Large intestine (tissue), 12 donors: ENCODE data around the gene SEMA6D. TPM values are rescaled to one million over a fixed set of nuclear protein-coding genes. Genes with fewer than 3 reads are reported as not detected.

Experiments
- DNase-seq, 2 donors: peaks; one replicate each; pipeline versions ENCODE4 v3.0.0 to v3.0.0-alpha.2; 2013
- H3K27ac ChIP-seq: one replicate; pipeline ENCODE4 v1.5.1; 2013; ENCODE audit warnings: low read length
- H3K27me3 ChIP-seq: 2 replicates; pipeline ENCODE4 v1.6.1; 2013; ENCODE audit warnings: low read length; ENCODE audit not compliant: control insufficient read depth, insufficient read depth
- H3K36me3 ChIP-seq: 2 replicates; pipeline ENCODE4 v1.6.1; 2013; ENCODE audit warnings: low read length; ENCODE audit not compliant: control insufficient read depth, insufficient read depth
- H3K4me1 ChIP-seq: one replicate; pipeline ENCODE4 v1.6.1; 2013; ENCODE audit warnings: low read length; ENCODE audit not compliant: control insufficient read depth, insufficient read depth
- H3K4me3 ChIP-seq: one replicate; pipeline ENCODE4 v1.5.1; 2013; ENCODE audit warnings: low read length
- H3K9me3 ChIP-seq: one replicate; pipeline ENCODE4 v1.6.1; 2013; ENCODE audit warnings: mild to moderate bottlenecking, low read depth, low read length, moderate library complexity; ENCODE audit not compliant: control insufficient read depth
- WGBS: methylation state at CpG from one replicate; pipeline ENCODE4 v1.1.5; 2013; ENCODE audit warnings: low lambda C conversion rate; ENCODE audit not compliant: insufficient coverage; 5-methylcytosine and 5-hydroxymethylcytosine counted together
- long read RNA-seq, 11 donors: transcript quantifications; one replicate each; lab custom pipeline, GENCODE V29; 2026
- polyA plus RNA-seq: library from polyadenylated mRNA; unstranded; fragments of 120-200 nt; gene quantifications from one replicate; pipeline ENCODE4 v1.2.1, GENCODE V29; 2013

The SEMA6D gene
- polyA plus RNA-seq = 63.7 TPM
- long read RNA-seq, donor 1, partial matches to known transcripts = 6 of 6 reads
- long read RNA-seq, donor 1, other reads (novel, unspliced or antisense) = 0 of 6 reads
- long read RNA-seq, donor 2, full-length matches to known transcripts = 3 of 3 reads
- long read RNA-seq, donor 2, partial matches to known transcripts = 0 of 3 reads
- long read RNA-seq, donor 2, other reads (novel, unspliced or antisense) = 0 of 3 reads
- long read RNA-seq, donor 3 = 0 reads
- long read RNA-seq, donor 4 = 0 reads
- long read RNA-seq, donor 5, full-length matches to known transcripts = 2 of 2 reads
- long read RNA-seq, donor 5, partial matches to known transcripts = 0 of 2 reads
- long read RNA-seq, donor 5, other reads (novel, unspliced or antisense) = 0 of 2 reads
- long read RNA-seq, donor 6, full-length matches to known transcripts = 4 of 9 reads
- long read RNA-seq, donor 6, partial matches to known transcripts = 5 of 9 reads
- long read RNA-seq, donor 6, other reads (novel, unspliced or antisense) = 0 of 9 reads
- long read RNA-seq, donor 7, partial matches to known transcripts = 0 of 1 reads
- long read RNA-seq, donor 7, other reads (novel, unspliced or antisense) = 0 of 1 reads
- long read RNA-seq, donor 8, partial matches to known transcripts = 0 of 1 reads
- long read RNA-seq, donor 8, other reads (novel, unspliced or antisense) = 0 of 1 reads
- long read RNA-seq, donor 9, partial matches to known transcripts = 0 of 1 reads
- long read RNA-seq, donor 9, other reads (novel, unspliced or antisense) = 0 of 1 reads
- long read RNA-seq, donor 10, partial matches to known transcripts = 0 of 2 reads
- long read RNA-seq, donor 10, other reads (novel, unspliced or antisense) = 0 of 2 reads
- long read RNA-seq, donor 11 = 0 reads

- DNase-seq = peak; percentile 64 to 89
- peaks cover 5% of the 10 kb centered on the region for H3K36me3 ChIP-seq
- H3K4me3 ChIP-seq = peak within 1 kb of the TSS; percentile 86
- no peaks in the 10 kb centered on the region for H3K27me3 ChIP-seq
- no peaks in the 10 kb centered on the region for H3K9me3 ChIP-seq
- peak within 1 kb of the TSS; percentile 89 for H3K27ac ChIP-seq
- peaks cover 7% of the 10 kb centered on the region for H3K4me1 ChIP-seq
- WGBS = no CpG with 5 or more reads among the region's 40 CpGs
These were observed at the start of gene SEMA6D for GRCh38 chr15:47717036-47717612. Gene SEMA6D, plus strand, starts transcription at chr15:47717505. Its CDS starts 42,294 bp downstream, at chr15:47759799.

GRCh38 chr15:47669221-47669620, 48.1 kb upstream of the SEMA6D start:
- Histone ChIP-seq H3K27me3 (no peaks in the 10 kb centered on the region), H3K36me3 (no peaks in the 10 kb centered on the region), H3K27ac (no peak overlapping the region), H3K4me1 (no peaks in the 10 kb centered on the region), H3K9me3 (no peaks in the 10 kb centered on the region), H3K4me3 (no peak overlapping the region)
- no CpG with 5 or more reads among the region's 2 CpGs for whole genome bisulfite sequencing
- no peak for DNase-seq

GRCh38 chr15:47670365-47670764, 46.9 kb upstream of the SEMA6D start:
- WGBS = no CpG with 5 or more reads among the region's 1 CpG
- H3K36me3 ChIP-seq = no peaks in the 10 kb centered on the region
- no peaks in the 10 kb centered on the region for H3K27me3 ChIP-seq
- no peak overlapping the region for H3K27ac ChIP-seq
- no peak overlapping the region for H3K4me3 ChIP-seq
- DNase-seq = no peak
- no peaks in the 10 kb centered on the region for H3K4me1 ChIP-seq
- H3K9me3 ChIP-seq = no peaks in the 10 kb centered on the region

GRCh38 chr15:47673232-47673761, 44.0 kb upstream of the SEMA6D start:
- Histone ChIP-seq H3K27me3 (no peaks in the 10 kb centered on the region), H3K4me1 (no peaks in the 10 kb centered on the region), H3K36me3 (no peaks in the 10 kb centered on the region), H3K27ac (no peak overlapping the region), H3K4me3 (no peak overlapping the region), H3K9me3 (no peaks in the 10 kb centered on the region)
- no CpG with 5 or more reads among the region's 5 CpGs for WGBS
- DNase-seq = no peak

- no CpG with 5 or more reads among the region's 8 CpGs for WGBS
- H3K4me1 ChIP-seq = no peaks in the 10 kb centered on the region
- no peak for DNase-seq
- no peak overlapping the region for H3K4me3 ChIP-seq
- H3K36me3 ChIP-seq = no peaks in the 10 kb centered on the region
- H3K27me3 ChIP-seq = no peaks in the 10 kb centered on the region
- H3K9me3 ChIP-seq = no peaks in the 10 kb centered on the region
- no peak overlapping the region for H3K27ac ChIP-seq
These were observed 42.6 kb upstream of the SEMA6D start for GRCh38 chr15:47674586-47675232.

GRCh38 chr15:47675735-47676134, 41.6 kb upstream of the SEMA6D start:
- no peaks in the 10 kb centered on the region for H3K36me3 ChIP-seq
- no peaks in the 10 kb centered on the region for H3K27me3 ChIP-seq
- no peaks in the 10 kb centered on the region for H3K4me1 ChIP-seq
- WGBS = no CpG with 5 or more reads among the region's 3 CpGs
- no peak overlapping the region for H3K4me3 ChIP-seq
- no peak overlapping the region for H3K27ac ChIP-seq
- H3K9me3 ChIP-seq = no peaks in the 10 kb centered on the region
- no peak for DNase-seq

- Histone ChIP-seq H3K27ac (no peak overlapping the region), H3K4me1 (no peaks in the 10 kb centered on the region), H3K27me3 (no peaks in the 10 kb centered on the region), H3K9me3 (no peaks in the 10 kb centered on the region), H3K36me3 (no peaks in the 10 kb centered on the region), H3K4me3 (no peak overlapping the region)
- DNase-seq = no peak
- no CpG with 5 or more reads among the region's 1 CpG for WGBS
These were observed 39.3 kb upstream of the SEMA6D start for GRCh38 chr15:47678040-47678439.

- no peaks in the 10 kb centered on the region for H3K27me3 ChIP-seq
- no peak overlapping the region for H3K27ac ChIP-seq
- no peak for DNase-seq
- H3K9me3 ChIP-seq = no peaks in the 10 kb centered on the region
- no peaks in the 10 kb centered on the region for H3K4me1 ChIP-seq
- H3K4me3 ChIP-seq = no peak overlapping the region
- H3K36me3 ChIP-seq = no peaks in the 10 kb centered on the region
- WGBS = no CpG with 5 or more reads among the region's 4 CpGs
These were observed 34.6 kb upstream of the SEMA6D start for GRCh38 chr15:47682661-47683060.

GRCh38 chr15:47685141-47685870, 32.0 kb upstream of the SEMA6D start:
- Histone ChIP-seq H3K4me3 (no peak overlapping the region), H3K36me3 (no peaks in the 10 kb centered on the region), H3K27me3 (no peaks in the 10 kb centered on the region), H3K27ac (no peak overlapping the region), H3K9me3 (no peaks in the 10 kb centered on the region), H3K4me1 (no peaks in the 10 kb centered on the region)
- WGBS = no CpG with 5 or more reads among the region's 3 CpGs
- no peak for DNase-seq
